ENCODE results near the gene HCN2. TPM values are rescaled to one million over a fixed set of nuclear protein-coding genes. Genes with fewer than 3 reads are reported as not detected.

HCN2 gene
- total and polyA plus RNA-seq, 10 of the 15 experiments (the other 5 are each of a cell fraction or from before 2014, with no cell fraction given), result 0.01 to 0.54 (median 0.08) TPM; not detected in 4

- Histone ChIP-seq H2AFZ (ENCODE audit: control insufficient read depth, low read depth, low read length) (no peak overlapping the region), H4K20me1 (ENCODE audit: control insufficient read depth, insufficient read depth) (no peaks in the 10 kb centered on the region), H3K9me3 (replicated peaks; ENCODE audit: control insufficient read depth, insufficient read depth, low read length) (no peaks in the 10 kb centered on the region; the same call in 2 of the 3 replicates), H3K4me2 (ENCODE audit: control insufficient read depth, insufficient read depth) (no peak overlapping the region), H3K79me2 (ENCODE audit: control insufficient read depth, insufficient read depth, low read length) (no peaks in the 10 kb centered on the region), H3K36me3 (ENCODE audit: control insufficient read depth in 2 of 2, insufficient read depth in 2 of 2, low read length in 1 of 2) (peaks cover 0 to 4% of the 10 kb centered on the region in 2 experiments; a peak in 3 of 4 replicates), H3K4me1 (ENCODE audit: control insufficient read depth, insufficient read depth, low read length) (no peaks in the 10 kb centered on the region), H3K27me3 (replicated peaks in 1 of 2; ENCODE audit: control insufficient read depth in 2 of 2, insufficient read depth in 2 of 2, low read length in 1 of 2) (no peaks in the 10 kb centered on the region), H3K4me3 (no peak overlapping the region), H3K9ac (ENCODE audit: control insufficient read depth, insufficient read depth, low read length) (no peak overlapping the region), H3K27ac (ENCODE audit: control insufficient read depth, insufficient read depth) (no peak overlapping the region)
- TSS peak; percentile 33 for BruUV-seq (replicated peaks)
- DNase-seq (ENCODE audit: low read depth, low spot score) (no peak), ATAC-seq (no peak), FAIRE-seq (no peak)
- ChIA-PET RAD21 (ENCODE audit: unreplicated experiment) (interaction anchor here (0.6 kb wide), 1 partner anchor 38 kb away, joined by 3 read pairs; no protein-coding TSS in a partner anchor), POLR2A (no interaction called here), CTCF (interaction anchor here (1.5 kb wide), 1 partner anchor 38 kb away, joined by 3 read pairs; the partner anchor contains the start of gene RNF126), SMC1A (ENCODE audit: uncharacterized antibody, unreplicated experiment) (no interaction called here)
- in situ Hi-C loops (cut with MboI), result no loop called here
- intact Hi-C loops (cut with micrococcal nuclease; ENCODE audit: unreplicated experiment), result no loop called here
- 85% methylated on average over 5 of the region's 5 CpGs for WGBS (ENCODE audit: insufficient coverage, insufficient replicate concordance, low lambda C conversion rate, missing lambda C conversion rate)
- TF ChIP-seq SPI1 (IDR thresholded peaks at IDR 0.05; ENCODE audit: borderline replicate concordance, insufficient read depth, low read depth, low read length) (no peak), MTA2 (IDR thresholded peaks at IDR 0.05; ENCODE audit: low read depth) (no peak), NFIC (IDR thresholded peaks at IDR 0.05; ENCODE audit: low read depth, low read length) (no peak), SIN3A (IDR thresholded peaks at IDR 0.05; ENCODE audit: low read depth, low read length) (no peak), EGR1 (IDR thresholded peaks at IDR 0.05; ENCODE audit: borderline replicate concordance in 1 of 2, low read depth in 2 of 2, low read length in 2 of 2) (no peak), BMI1 (IDR thresholded peaks at IDR 0.05; ENCODE audit: borderline replicate concordance) (no peak), RB1 (IDR thresholded peaks at IDR 0.05; ENCODE audit: borderline replicate concordance) (no peak), ZBTB4 (CRISPR knock-in tag; IDR thresholded peaks at IDR 0.05) (no peak), ASH2L (IDR thresholded peaks at IDR 0.05; ENCODE audit: borderline replicate concordance, low read depth) (no peak), SRF (IDR thresholded peaks at IDR 0.05; ENCODE audit: low read depth in 2 of 2, low read length in 2 of 2) (no peak), NRF1 (conservative IDR thresholded peaks at IDR 0.05; ENCODE audit: low read depth, low read length) (no peak), CEBPB (IDR thresholded peaks at IDR 0.05; ENCODE audit: borderline replicate concordance in 1 of 2, low read depth in 2 of 2, low read length in 2 of 2) (no peak), NKRF (conservative IDR thresholded peaks at IDR 0.05) (no peak), NBN (IDR thresholded peaks at IDR 0.05) (no peak), ZSCAN29 (IDR thresholded peaks at IDR 0.05) (no peak)
- TF ChIP-seq, protein P1, sequence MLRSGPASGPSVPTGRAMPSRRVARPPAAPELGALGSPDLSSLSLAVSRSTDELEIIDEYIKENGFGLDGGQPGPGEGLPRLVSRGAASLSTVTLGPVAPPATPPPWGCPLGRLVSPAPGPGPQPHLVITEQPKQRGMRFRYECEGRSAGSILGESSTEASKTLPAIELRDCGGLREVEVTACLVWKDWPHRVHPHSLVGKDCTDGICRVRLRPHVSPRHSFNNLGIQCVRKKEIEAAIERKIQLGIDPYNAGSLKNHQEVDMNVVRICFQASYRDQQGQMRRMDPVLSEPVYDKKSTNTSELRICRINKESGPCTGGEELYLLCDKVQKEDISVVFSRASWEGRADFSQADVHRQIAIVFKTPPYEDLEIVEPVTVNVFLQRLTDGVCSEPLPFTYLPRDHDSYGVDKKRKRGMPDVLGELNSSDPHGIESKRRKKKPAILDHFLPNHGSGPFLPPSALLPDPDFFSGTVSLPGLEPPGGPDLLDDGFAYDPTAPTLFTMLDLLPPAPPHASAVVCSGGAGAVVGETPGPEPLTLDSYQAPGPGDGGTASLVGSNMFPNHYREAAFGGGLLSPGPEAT (IDR thresholded peaks at IDR 0.05; ENCODE audit: low read depth), result no peak
- TF ChIP-seq, protein P2, sequence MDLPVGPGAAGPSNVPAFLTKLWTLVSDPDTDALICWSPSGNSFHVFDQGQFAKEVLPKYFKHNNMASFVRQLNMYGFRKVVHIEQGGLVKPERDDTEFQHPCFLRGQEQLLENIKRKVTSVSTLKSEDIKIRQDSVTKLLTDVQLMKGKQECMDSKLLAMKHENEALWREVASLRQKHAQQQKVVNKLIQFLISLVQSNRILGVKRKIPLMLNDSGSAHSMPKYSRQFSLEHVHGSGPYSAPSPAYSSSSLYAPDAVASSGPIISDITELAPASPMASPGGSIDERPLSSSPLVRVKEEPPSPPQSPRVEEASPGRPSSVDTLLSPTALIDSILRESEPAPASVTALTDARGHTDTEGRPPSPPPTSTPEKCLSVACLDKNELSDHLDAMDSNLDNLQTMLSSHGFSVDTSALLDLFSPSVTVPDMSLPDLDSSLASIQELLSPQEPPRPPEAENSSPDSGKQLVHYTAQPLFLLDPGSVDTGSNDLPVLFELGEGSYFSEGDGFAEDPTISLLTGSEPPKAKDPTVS (IDR thresholded peaks at IDR 0.05; ENCODE audit: low read depth, low read length), result no peak
Measured at GRCh38 chr19:625257-625656, 35.6 kb downstream of the HCN2 start.
